Upper lobe of left lung (tissue), 6 donors: ENCODE data around the gene ADAMTS4. TPM values are rescaled to one million over a fixed set of nuclear protein-coding genes. Genes with fewer than 3 reads are reported as not detected.

Experiments used
- ATAC-seq, 2 donors: fragments of 200-7000 bp; cut with Tn5 transposase; one replicate each; pipeline ENCODE4 v1.9.1; 2022; ENCODE audit warnings: mild to moderate bottlenecking in 2 of 2, moderate library complexity in 2 of 2; ENCODE audit not compliant: low FRiP score in 2 of 2
- DNase-seq, 2 donors: peaks; one replicate each; pipeline ENCODE4 v3.0.0-alpha.2; 2019 to 2020
- H3K27ac ChIP-seq, 4 donors: fragments of 200-600 bp; sonication (generic); one replicate each; pipeline ENCODE4 v1.5.1; 2016 to 2019
- H3K27me3 ChIP-seq, 4 donors: fragments of 200-600 bp; sonication (generic); one replicate each; pipeline ENCODE4 v1.5.1; 2017 to 2019
- H3K36me3 ChIP-seq, 4 donors: fragments of 200-600 bp; sonication (generic); one replicate each; pipeline ENCODE4 v1.5.1; 2016 to 2019
- H3K4me1 ChIP-seq, 4 donors: fragments of 200-600 bp; sonication (generic); one replicate each; pipeline ENCODE4 v1.5.1; 2018 to 2019
- H3K4me3 ChIP-seq, 4 donors: fragments of 200-600 bp; sonication (generic); one replicate each; pipeline ENCODE4 v1.5.1; 2017 to 2019; ENCODE audit warnings: mild to moderate bottlenecking in 2 of 4, moderate library complexity in 1 of 4
- H3K9me3 ChIP-seq, 4 donors: fragments of 200-600 bp; sonication (generic); one replicate each; pipeline ENCODE4 v1.5.1; 2018 to 2019
- CTCF ChIP-seq, 6 experiments: fragments of 450-650 bp in 4 of 6; fragments of 200-600 bp in 2 of 6; sonication (generic) in 2 of 6; IDR thresholded peaks; one replicate each; pipeline ENCODE4 v1.5.1; 2016 to 2019; ENCODE audit warnings: antibody characterized with exemption in 6 of 6
- EP300 ChIP-seq, 4 donors: sonication (generic); formaldehyde crosslinking; IDR thresholded peaks; one replicate each; pipeline ENCODE4 v1.5.1; 2017; ENCODE audit warnings: antibody characterized with exemption in 4 of 4, control low read depth in 2 of 4
- POLR2A ChIP-seq, 4 donors: fragments of 450-650 bp; IDR thresholded peaks; one replicate each; pipeline ENCODE4 v1.5.1; 2016 to 2017; ENCODE audit warnings: antibody characterized with exemption in 4 of 4, mild to moderate bottlenecking in 2 of 4
- POLR2AphosphoS5 ChIP-seq, 2 donors: sonication (generic); formaldehyde crosslinking; IDR thresholded peaks; one replicate each; pipeline ENCODE4 v1.5.1; 2017; ENCODE audit warnings: antibody characterized with exemption in 2 of 2
- WGBS, 2 donors: methylation state at CpG; one replicate each; pipeline ENCODE4 v1.1.5; 2017 to 2018; 5-methylcytosine and 5-hydroxymethylcytosine counted together
- total RNA-seq, 6 donors: library from RNA; depleted of rRNA in 4 of 6; stranded (reverse); fragments of >200 nt in 4 of 6; gene quantifications; one replicate each; pipeline versions ENCODE4 v1.1.0 to v1.2.1, GENCODE V29; 2016 to 2021
- donor health status: DM: no; HTN: no; CAD: no; lungs with moderate emphysema.
- donor health status: DM: no; HTN: yes; CAD: no; lungs with severe emphysema.

The ADAMTS4 gene
- total RNA-seq, 6 donors from 2014 or later, result 0.91 to 18.6 (median 3.0) TPM

DNA sequence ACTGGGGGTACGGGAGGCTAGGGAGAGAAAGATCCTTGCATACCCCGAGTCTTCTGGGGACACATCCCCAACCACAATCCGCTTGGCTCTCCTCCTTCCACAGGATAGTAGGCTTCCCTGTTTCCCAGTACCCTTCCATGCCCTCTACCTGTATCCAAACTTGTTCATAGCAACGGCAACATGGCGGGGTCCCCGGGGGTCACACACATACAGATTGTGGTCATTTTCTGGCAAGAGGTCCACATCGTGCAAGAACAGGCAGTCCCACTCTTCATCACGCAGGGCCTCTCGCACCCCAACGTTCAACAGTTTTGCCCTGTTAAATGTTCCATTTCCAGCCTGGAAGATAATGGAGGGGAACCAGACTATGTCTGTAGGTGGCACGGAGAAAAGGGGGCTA is 25.1 kb downstream of the ADAMTS4 start:
- ATAC-seq (no peak), DNase-seq (no peak)
- no peak overlapping the region for H3K4me3 ChIP-seq
- H3K9me3 ChIP-seq, result no peaks in the 10 kb centered on the region
- H3K4me1 ChIP-seq, result peaks cover 19 to 29% (median 24%) of the 10 kb centered on the region in 4 donors
- TF ChIP-seq CTCF (IDR thresholded peaks at IDR 0.05) (no peak), EP300 (IDR thresholded peaks at IDR 0.05) (no peak), POLR2AphosphoS5 (IDR thresholded peaks at IDR 0.05) (no peak), POLR2A (IDR thresholded peaks at IDR 0.05) (no peak)
- H3K36me3 ChIP-seq, result peaks cover 22 to 71% (median 53%) of the 10 kb centered on the region in 4 donors
- H3K27ac ChIP-seq, result peak overlapping the region; percentile 4 to 62 (median 46)
- 94 to 97% methylated on average over 11 of the region's 11 CpGs for WGBS, 2 donors
- H3K27me3 ChIP-seq, result no peaks in the 10 kb centered on the region

- no peak for DNase-seq
- TF ChIP-seq EP300 (IDR thresholded peaks at IDR 0.05) (no peak), POLR2A (IDR thresholded peaks at IDR 0.05) (no peak), CTCF (IDR thresholded peaks at IDR 0.05) (no peak), POLR2AphosphoS5 (IDR thresholded peaks at IDR 0.05) (no peak)
Observed at GRCh38 chr1:161172776-161173376, 26.0 kb downstream of the ADAMTS4 start.

DNA sequence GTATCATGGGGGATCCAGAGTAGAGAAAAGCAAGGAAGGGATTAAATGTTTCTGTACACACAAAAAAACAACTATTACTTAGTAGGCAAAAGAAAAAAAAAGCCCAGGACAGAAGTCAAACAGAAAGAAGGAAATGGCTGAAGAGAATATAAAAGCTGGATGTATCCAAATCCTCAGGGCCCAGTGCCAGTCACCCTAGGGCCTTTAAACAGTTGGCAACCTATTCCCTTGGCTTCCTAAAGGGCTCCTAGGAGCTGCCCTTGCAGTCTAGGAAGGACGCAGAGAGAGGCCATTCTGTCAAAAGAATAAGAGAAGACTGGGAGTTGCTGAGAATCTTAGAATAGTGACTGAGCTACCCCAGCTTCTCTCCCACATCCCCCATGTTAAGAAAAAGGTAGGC is 26.5 kb downstream of the ADAMTS4 start:
- H3K27ac ChIP-seq, result peak overlapping the region in 3 of 4 donors; percentile 1 to 62 (median 52)
- DNase-seq, result no peak

More at GRCh38 chr1:161172776-161173376, 26.0 kb downstream of the ADAMTS4 start:
- no peaks in the 10 kb centered on the region for H3K27me3 ChIP-seq
- no peak overlapping the region for H3K4me3 ChIP-seq
- H3K36me3 ChIP-seq, result peaks cover 22 to 72% (median 53%) of the 10 kb centered on the region in 4 donors
- H3K9me3 ChIP-seq, result no peaks in the 10 kb centered on the region
- H3K4me1 ChIP-seq, result peaks cover 17 to 26% (median 22%) of the 10 kb centered on the region in 4 donors
- WGBS, 2 donors, result 63 to 65% methylated on average over 4 of the region's 4 CpGs
- H3K27ac ChIP-seq, result peak overlapping the region in 3 of 4 donors; percentile 41 to 62 (median 52)
- ATAC-seq, result no peak

GRCh38 chr1:161171696-161172095 is 27.2 kb downstream of the ADAMTS4 start:
- DNase-seq (no peak), ATAC-seq (no peak)
- Histone ChIP-seq H3K27me3 (no peaks in the 10 kb centered on the region), H3K36me3 (peaks cover 22 to 72% (median 53%) of the 10 kb centered on the region in 4 donors), H3K4me1 (peaks cover 23 to 32% (median 25%) of the 10 kb centered on the region in 4 donors), H3K27ac (peak overlapping the region in 3 of 4 donors; percentile 1 to 62 (median 52)), H3K4me3 (no peak overlapping the region), H3K9me3 (no peaks in the 10 kb centered on the region)
- WGBS, 2 donors, result 87 to 91% methylated on average over 10 to 12 of the region's 12 CpGs
- TF ChIP-seq POLR2AphosphoS5 (IDR thresholded peaks at IDR 0.05) (no peak), CTCF (IDR thresholded peaks at IDR 0.05) (no peak), POLR2A (IDR thresholded peaks at IDR 0.05) (no peak), EP300 (IDR thresholded peaks at IDR 0.05) (no peak)

More for the DNA sequence above, 26.5 kb downstream of the ADAMTS4 start:
- TF ChIP-seq CTCF (IDR thresholded peaks at IDR 0.05), result no peak
- TF ChIP-seq EP300 (IDR thresholded peaks at IDR 0.05), result no peak
- TF ChIP-seq POLR2A (IDR thresholded peaks at IDR 0.05), result no peak
- no peak for TF ChIP-seq POLR2AphosphoS5 (IDR thresholded peaks at IDR 0.05)
- H3K36me3 ChIP-seq, result peaks cover 22 to 72% (median 53%) of the 10 kb centered on the region in 4 donors
- ATAC-seq, result no peak
- no peaks in the 10 kb centered on the region for H3K9me3 ChIP-seq
- WGBS, 2 donors, result 83 to 89% methylated on average over 1 of the region's 1 CpG
- H3K27me3 ChIP-seq, result no peaks in the 10 kb centered on the region
- peaks cover 18 to 27% (median 19%) of the 10 kb centered on the region in 4 donors for H3K4me1 ChIP-seq
- H3K4me3 ChIP-seq, result no peak overlapping the region
